ENCODE measurements around the gene BANK1.

DNA sequence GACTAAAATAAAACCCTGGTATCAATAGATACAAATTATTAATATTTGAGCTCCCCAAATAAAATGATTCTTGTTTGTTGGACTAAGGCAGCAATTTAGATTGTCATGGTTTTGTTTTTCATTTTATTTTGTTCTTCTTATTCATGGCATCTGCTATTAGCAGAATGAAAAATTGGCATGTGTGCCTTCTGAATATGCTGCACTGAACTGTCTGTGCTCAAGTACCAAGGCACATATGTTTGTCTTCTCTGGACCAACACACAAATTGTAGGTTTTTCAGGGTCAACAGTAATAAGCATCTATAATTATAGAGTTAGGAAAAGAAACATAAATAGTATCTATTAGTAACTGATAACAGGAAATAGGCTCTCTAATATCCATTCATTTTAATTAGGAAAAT, 121.1 kb downstream of the BANK1 start:
- TF ChIP-seq, protein P1, sequence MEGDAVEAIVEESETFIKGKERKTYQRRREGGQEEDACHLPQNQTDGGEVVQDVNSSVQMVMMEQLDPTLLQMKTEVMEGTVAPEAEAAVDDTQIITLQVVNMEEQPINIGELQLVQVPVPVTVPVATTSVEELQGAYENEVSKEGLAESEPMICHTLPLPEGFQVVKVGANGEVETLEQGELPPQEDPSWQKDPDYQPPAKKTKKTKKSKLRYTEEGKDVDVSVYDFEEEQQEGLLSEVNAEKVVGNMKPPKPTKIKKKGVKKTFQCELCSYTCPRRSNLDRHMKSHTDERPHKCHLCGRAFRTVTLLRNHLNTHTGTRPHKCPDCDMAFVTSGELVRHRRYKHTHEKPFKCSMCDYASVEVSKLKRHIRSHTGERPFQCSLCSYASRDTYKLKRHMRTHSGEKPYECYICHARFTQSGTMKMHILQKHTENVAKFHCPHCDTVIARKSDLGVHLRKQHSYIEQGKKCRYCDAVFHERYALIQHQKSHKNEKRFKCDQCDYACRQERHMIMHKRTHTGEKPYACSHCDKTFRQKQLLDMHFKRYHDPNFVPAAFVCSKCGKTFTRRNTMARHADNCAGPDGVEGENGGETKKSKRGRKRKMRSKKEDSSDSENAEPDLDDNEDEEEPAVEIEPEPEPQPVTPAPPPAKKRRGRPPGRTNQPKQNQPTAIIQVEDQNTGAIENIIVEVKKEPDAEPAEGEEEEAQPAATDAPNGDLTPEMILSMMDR (IDR thresholded peaks at IDR 0.05 in 2 of 3, conservative IDR thresholded peaks at IDR 0.05 in 1 of 3; ENCODE audit: borderline replicate concordance in 1 of 3, insufficient read depth in 1 of 3, low read depth in 2 of 3, low read length in 2 of 3), result no peak
- TF ChIP-seq, protein P2, sequence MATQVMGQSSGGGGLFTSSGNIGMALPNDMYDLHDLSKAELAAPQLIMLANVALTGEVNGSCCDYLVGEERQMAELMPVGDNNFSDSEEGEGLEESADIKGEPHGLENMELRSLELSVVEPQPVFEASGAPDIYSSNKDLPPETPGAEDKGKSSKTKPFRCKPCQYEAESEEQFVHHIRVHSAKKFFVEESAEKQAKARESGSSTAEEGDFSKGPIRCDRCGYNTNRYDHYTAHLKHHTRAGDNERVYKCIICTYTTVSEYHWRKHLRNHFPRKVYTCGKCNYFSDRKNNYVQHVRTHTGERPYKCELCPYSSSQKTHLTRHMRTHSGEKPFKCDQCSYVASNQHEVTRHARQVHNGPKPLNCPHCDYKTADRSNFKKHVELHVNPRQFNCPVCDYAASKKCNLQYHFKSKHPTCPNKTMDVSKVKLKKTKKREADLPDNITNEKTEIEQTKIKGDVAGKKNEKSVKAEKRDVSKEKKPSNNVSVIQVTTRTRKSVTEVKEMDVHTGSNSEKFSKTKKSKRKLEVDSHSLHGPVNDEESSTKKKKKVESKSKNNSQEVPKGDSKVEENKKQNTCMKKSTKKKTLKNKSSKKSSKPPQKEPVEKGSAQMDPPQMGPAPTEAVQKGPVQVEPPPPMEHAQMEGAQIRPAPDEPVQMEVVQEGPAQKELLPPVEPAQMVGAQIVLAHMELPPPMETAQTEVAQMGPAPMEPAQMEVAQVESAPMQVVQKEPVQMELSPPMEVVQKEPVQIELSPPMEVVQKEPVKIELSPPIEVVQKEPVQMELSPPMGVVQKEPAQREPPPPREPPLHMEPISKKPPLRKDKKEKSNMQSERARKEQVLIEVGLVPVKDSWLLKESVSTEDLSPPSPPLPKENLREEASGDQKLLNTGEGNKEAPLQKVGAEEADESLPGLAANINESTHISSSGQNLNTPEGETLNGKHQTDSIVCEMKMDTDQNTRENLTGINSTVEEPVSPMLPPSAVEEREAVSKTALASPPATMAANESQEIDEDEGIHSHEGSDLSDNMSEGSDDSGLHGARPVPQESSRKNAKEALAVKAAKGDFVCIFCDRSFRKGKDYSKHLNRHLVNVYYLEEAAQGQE (IDR thresholded peaks at IDR 0.05; ENCODE audit: low read depth), result no peak
- TF ChIP-seq CEBPB (IDR thresholded peaks at IDR 0.05; ENCODE audit: low read depth) (no peak), POLR2A (IDR thresholded peaks at IDR 0.05; ENCODE audit: borderline replicate concordance, extremely low read depth, insufficient read depth, insufficient read length) (no peak), TCF7L2 (IDR thresholded peaks at IDR 0.05; ENCODE audit: borderline replicate concordance, extremely low read depth, insufficient read depth, insufficient read length) (no peak), POLR2AphosphoS5 (IDR thresholded peaks at IDR 0.05; ENCODE audit: low read depth, low read length) (no peak), CBX3 (IDR thresholded peaks at IDR 0.05; ENCODE audit: low read depth) (no peak), EZH2 (IDR thresholded peaks at IDR 0.05) (no peak), FOSL1 (IDR thresholded peaks at IDR 0.05; ENCODE audit: low read depth) (no peak), SP1 (IDR thresholded peaks at IDR 0.05; ENCODE audit: low read depth) (no peak), EZH2phosphoT487 (IDR thresholded peaks at IDR 0.05; ENCODE audit: borderline replicate concordance) (no peak), EGR1 (IDR thresholded peaks at IDR 0.05; ENCODE audit: low read depth) (no peak)
- TF ChIP-seq, protein P3, sequence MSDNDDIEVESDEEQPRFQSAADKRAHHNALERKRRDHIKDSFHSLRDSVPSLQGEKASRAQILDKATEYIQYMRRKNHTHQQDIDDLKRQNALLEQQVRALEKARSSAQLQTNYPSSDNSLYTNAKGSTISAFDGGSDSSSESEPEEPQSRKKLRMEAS (IDR thresholded peaks at IDR 0.05), result no peak

Data from HCT116 (cell line).